Neuronal stem cell (in vitro differentiated cells): ENCODE results near the gene FUNDC1.
"Not testable (repeated sequence)": the region's sequence is repeated elsewhere in the genome, so short reads cannot be mapped to it uniquely, and the experiment has no call there.

Experiments used
- DNase-seq: peaks from one replicate; pipeline ENCODE4 v3.0.0-alpha.2; 2013; ENCODE audit warnings: low spot score
- H2AFZ ChIP-seq: one replicate; pipeline ENCODE4 v1.6.1; 2013; ENCODE audit warnings: mild to moderate bottlenecking, low read length, inconsistent platforms
- H2AK5ac ChIP-seq: 2 replicates; pipeline ENCODE4 v1.6.1; 2013; ENCODE audit warnings: low read depth, mild to moderate bottlenecking, inconsistent platforms, low read length, moderate library complexity, mixed read lengths
- H2BK120ac ChIP-seq: 2 replicates; pipeline ENCODE4 v1.6.1; 2013; ENCODE audit warnings: low read depth, mild to moderate bottlenecking, inconsistent platforms, low read length, moderate library complexity, mixed read lengths
- H2BK12ac ChIP-seq: one replicate; pipeline ENCODE4 v1.6.1; 2013; ENCODE audit warnings: low read length, inconsistent platforms
- H2BK15ac ChIP-seq: 2 replicates; pipeline ENCODE4 v1.6.1; 2013; ENCODE audit warnings: mild to moderate bottlenecking, low read length, inconsistent platforms, mixed read lengths
- H2BK5ac ChIP-seq: one replicate; pipeline ENCODE4 v1.6.1; 2013; ENCODE audit warnings: inconsistent platforms, mild to moderate bottlenecking, low read length, moderate library complexity
- H3K14ac ChIP-seq: one replicate; pipeline ENCODE4 v1.6.1; 2013; ENCODE audit warnings: low read length, inconsistent platforms
- H3K18ac ChIP-seq: 2 replicates; pipeline ENCODE4 v1.6.1; 2013; ENCODE audit warnings: low read length, inconsistent platforms
- H3K23ac ChIP-seq: 2 replicates; pipeline ENCODE4 v1.6.1; 2013; ENCODE audit warnings: low read depth, mild to moderate bottlenecking, mixed read lengths, low read length, inconsistent platforms; ENCODE audit not compliant: poor library complexity
- H3K27ac ChIP-seq: replicated peaks from 3 replicates; pipeline ENCODE4 v1.5.1; 2013; ENCODE audit warnings: low read length, inconsistent platforms
- H3K27me3 ChIP-seq, 3 experiments: 2 replicates each; pipeline ENCODE4 v1.6.1; 2013; ENCODE audit warnings: low read length in 3 of 3, mild to moderate bottlenecking in 2 of 3, inconsistent platforms in 1 of 3, low read depth in 1 of 3, mixed read lengths in 1 of 3, moderate library complexity in 1 of 3; ENCODE audit not compliant: control insufficient read depth in 3 of 3, insufficient read depth in 3 of 3
- H3K36me3 ChIP-seq, 2 donors: replicated peaks in 1 of 2; 2 replicates each; pipeline ENCODE4 v1.6.1; 2013; ENCODE audit warnings: low read length in 2 of 2; ENCODE audit not compliant: control insufficient read depth in 2 of 2, insufficient read depth in 2 of 2
- H3K4ac ChIP-seq: 2 replicates; pipeline ENCODE4 v1.6.1; 2013; ENCODE audit warnings: inconsistent platforms, mild to moderate bottlenecking, low read length, moderate library complexity
- H3K4me1 ChIP-seq, 2 donors: 1 replicate in 1 of 2; 2 replicates in 1 of 2; pipeline ENCODE4 v1.6.1; 2013; ENCODE audit warnings: low read length in 2 of 2, low read depth in 1 of 2; ENCODE audit not compliant: control insufficient read depth in 2 of 2, insufficient read depth in 1 of 2
- H3K4me2 ChIP-seq: one replicate; pipeline ENCODE4 v1.6.1; 2013; ENCODE audit warnings: mild to moderate bottlenecking, low read length, inconsistent platforms; ENCODE audit not compliant: insufficient read depth, poor library complexity, severe bottlenecking
- H3K4me3 ChIP-seq, 2 donors: 2 replicates each; pipeline ENCODE4 v1.5.1; 2013; ENCODE audit warnings: low read length in 2 of 2, mild to moderate bottlenecking in 2 of 2, inconsistent platforms in 1 of 2, moderate library complexity in 1 of 2
- H3K79me1 ChIP-seq: one replicate; pipeline ENCODE4 v1.6.1; 2013; ENCODE audit warnings: low read depth, mild to moderate bottlenecking, inconsistent platforms, low read length, moderate library complexity
- H3K9ac ChIP-seq: one replicate; pipeline ENCODE4 v1.6.1; 2013; ENCODE audit warnings: mild to moderate bottlenecking, low read depth, low read length, inconsistent platforms; ENCODE audit not compliant: poor library complexity
- H3K9me3 ChIP-seq, 2 donors: replicated peaks in 1 of 2; 2 replicates each; pipeline versions ENCODE3 to v1.6.1; 2013; ENCODE audit warnings: low read length in 2 of 2, mild to moderate bottlenecking in 2 of 2, inconsistent platforms in 1 of 2, low read depth in 1 of 2, mixed read lengths in 1 of 2, moderate library complexity in 1 of 2; ENCODE audit not compliant: control insufficient read depth in 2 of 2, insufficient read depth in 1 of 2
- H4K8ac ChIP-seq: one replicate; pipeline ENCODE4 v1.6.1; 2013; ENCODE audit warnings: low read depth, mild to moderate bottlenecking, inconsistent platforms, low read length, moderate library complexity
- H4K91ac ChIP-seq: one replicate; pipeline ENCODE4 v1.6.1; 2013; ENCODE audit warnings: low read length, low read depth, mild to moderate bottlenecking, inconsistent platforms; ENCODE audit not compliant: poor library complexity
- WGBS, 2 donors: extraction: QIAGEN DNeasy Blood & Tissue Kit; methylation state at CpG; one replicate each; pipeline ENCODE4 v1.1.7; 2013; ENCODE audit warnings: missing lambda C conversion rate in 2 of 2, mixed read lengths in 1 of 2; ENCODE audit not compliant: insufficient read length in 2 of 2, insufficient replicate concordance in 1 of 2; ENCODE audit errors: extremely low coverage in 2 of 2; 5-methylcytosine and 5-hydroxymethylcytosine counted together

Gene FUNDC1

DNA sequence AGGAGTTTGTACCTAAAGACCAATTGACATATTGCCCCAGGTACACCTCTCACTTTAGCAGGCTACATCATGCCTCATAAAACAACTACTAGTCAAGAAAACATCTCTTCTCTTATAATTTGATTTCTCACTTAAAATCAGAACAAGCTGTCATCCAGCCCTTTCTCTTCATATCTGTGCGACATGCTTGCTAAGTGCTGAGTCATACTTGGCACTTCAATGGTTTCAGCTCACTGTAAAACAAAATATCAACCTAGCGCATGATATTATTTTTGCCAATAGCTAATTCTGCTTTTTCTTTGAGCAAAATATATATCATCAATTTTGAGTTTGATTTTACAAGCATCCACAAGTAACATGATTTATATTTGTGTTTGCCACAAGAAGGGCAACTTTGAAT lies 27.9 kb upstream of the FUNDC1 start:
- Histone ChIP-seq H3K36me3 (no peaks in the 10 kb centered on the region), H2AFZ (no peak overlapping the region), H3K79me1 (no peaks in the 10 kb centered on the region), H3K14ac (no peak overlapping the region), H2BK5ac (no peak overlapping the region), H3K27me3 (no peaks in the 10 kb centered on the region), H3K18ac (no peak overlapping the region), H2AK5ac (no peak overlapping the region), H3K4me1 (no peaks in the 10 kb centered on the region), H4K8ac (no peak overlapping the region), H3K4me3 (no peak overlapping the region), H2BK120ac (no peak overlapping the region), H4K91ac (no peak overlapping the region), H3K9me3 (peaks cover 0 to 1% of the 10 kb centered on the region in 2 donors), H2BK12ac (no peak overlapping the region), H3K27ac (no peak overlapping the region), H3K9ac (no peak overlapping the region), H3K4ac (no peak overlapping the region), H3K23ac (no peak overlapping the region), H3K4me2 (no peak overlapping the region), H2BK15ac (no peak overlapping the region)
- WGBS, 2 donors = no CpG with 5 or more reads among the region's 2 CpGs
- no peak for DNase-seq

DNA sequence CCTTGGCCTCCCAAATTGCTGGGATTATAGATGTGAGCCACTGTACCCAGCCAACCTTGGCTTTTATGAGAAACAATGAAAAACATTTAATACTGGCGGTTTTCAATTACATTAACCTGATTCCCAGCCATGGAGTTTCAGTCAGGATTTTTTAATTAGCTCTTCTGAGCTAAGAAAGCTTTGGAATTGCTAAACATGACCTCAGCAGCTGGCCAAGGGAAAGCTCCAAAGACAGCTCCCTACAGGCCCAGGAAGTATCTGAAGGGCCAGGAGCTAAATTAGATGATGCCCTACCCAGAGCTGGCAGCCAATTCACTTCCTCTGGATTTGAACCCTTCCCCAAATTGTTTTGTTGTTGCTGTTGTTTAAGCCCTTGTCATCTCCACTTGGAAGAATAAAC lies 26.5 kb upstream of the FUNDC1 start:
- WGBS, 2 donors = no CpG with 5 or more reads among the region's 1 CpG
- Histone ChIP-seq H2BK5ac (no peak overlapping the region), H4K91ac (no peak overlapping the region), H2BK120ac (no peak overlapping the region), H2BK15ac (no peak overlapping the region), H3K27ac (no peak overlapping the region), H3K36me3 (no peaks in the 10 kb centered on the region), H2BK12ac (no peak overlapping the region), H4K8ac (no peak overlapping the region), H2AK5ac (no peak overlapping the region), H3K9me3 (peaks cover 0 to 1% of the 10 kb centered on the region in 2 donors), H3K4ac (no peak overlapping the region), H3K4me2 (no peak overlapping the region), H3K9ac (no peak overlapping the region), H2AFZ (no peak overlapping the region), H3K4me1 (no peaks in the 10 kb centered on the region), H3K23ac (no peak overlapping the region), H3K27me3 (no peaks in the 10 kb centered on the region), H3K18ac (no peak overlapping the region), H3K79me1 (no peaks in the 10 kb centered on the region), H3K14ac (no peak overlapping the region), H3K4me3 (no peak overlapping the region)
- no peak for DNase-seq

GRCh38 chrX:44568196-44568595 lies 25.5 kb upstream of the FUNDC1 start:
- no peak overlapping the region for H2BK5ac ChIP-seq
- H2AK5ac ChIP-seq = no peak overlapping the region
- H3K36me3 ChIP-seq = no peaks in the 10 kb centered on the region
- H3K23ac ChIP-seq = no peak overlapping the region
- no peaks in the 10 kb centered on the region for H3K27me3 ChIP-seq
- H3K14ac ChIP-seq = no peak overlapping the region
- H3K9ac ChIP-seq = no peak overlapping the region
- H2AFZ ChIP-seq = no peak overlapping the region
- no peak overlapping the region for H3K27ac ChIP-seq
- H3K79me1 ChIP-seq = no peaks in the 10 kb centered on the region
- no peaks in the 10 kb centered on the region for H3K4me1 ChIP-seq
- H3K18ac ChIP-seq = no peak overlapping the region
- H3K9me3 ChIP-seq = peaks cover 0 to 1% of the 10 kb centered on the region in 2 donors
- DNase-seq = no peak
- H2BK12ac ChIP-seq = no peak overlapping the region
- no peak overlapping the region for H2BK120ac ChIP-seq
- no peak overlapping the region for H3K4me3 ChIP-seq
- no peak overlapping the region for H4K91ac ChIP-seq
- H4K8ac ChIP-seq = no peak overlapping the region
- no peak overlapping the region for H3K4ac ChIP-seq
- H3K4me2 ChIP-seq = no peak overlapping the region
- no peak overlapping the region for H2BK15ac ChIP-seq
- no CpG with 5 or more reads among the region's 3 CpGs for WGBS, 2 donors

DNA sequence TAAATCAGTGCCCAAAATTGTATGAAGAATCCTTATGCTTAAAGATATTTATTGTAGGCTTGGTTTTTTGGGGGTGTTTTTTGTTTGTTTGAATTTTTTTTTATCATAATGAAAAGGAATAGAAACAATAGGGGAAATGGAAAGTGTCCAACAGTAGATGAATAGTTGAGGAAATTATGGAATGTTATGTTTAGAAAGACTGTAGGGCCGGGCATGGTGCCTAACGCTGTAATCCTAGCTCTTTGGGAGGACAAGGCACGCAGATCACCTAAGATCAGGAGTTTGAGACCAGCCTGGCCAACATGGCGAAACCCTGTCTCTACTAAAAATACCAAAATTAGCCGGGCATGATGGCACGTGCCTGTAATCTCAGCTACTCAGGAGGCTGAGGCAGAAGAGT lies 19.2 kb upstream of the FUNDC1 start:
- H3K9ac ChIP-seq, H2AFZ ChIP-seq, H3K9me3 ChIP-seq, H3K18ac ChIP-seq, H3K4me2 ChIP-seq, H4K8ac ChIP-seq, H3K23ac ChIP-seq, H3K4me3 ChIP-seq, H2BK120ac ChIP-seq, H2BK5ac ChIP-seq, H3K27me3 ChIP-seq, H2AK5ac ChIP-seq, H2BK12ac ChIP-seq, H3K36me3 ChIP-seq, H3K4ac ChIP-seq, H3K14ac ChIP-seq, H3K79me1 ChIP-seq, DNase-seq, H3K4me1 ChIP-seq, H4K91ac ChIP-seq, H3K27ac ChIP-seq, H2BK15ac ChIP-seq: not testable (repeated sequence)
- WGBS, 2 donors = no CpG with 5 or more reads among the region's 6 CpGs
